ENCODE data around the gene RNF217. TPM values are rescaled to one million over a fixed set of nuclear protein-coding genes. Genes with fewer than 3 reads are reported as not detected.

Gene RNF217
- total and polyA plus RNA-seq, 10 donors: 0.89 to 17.1 (median 10.0) TPM

DNA sequence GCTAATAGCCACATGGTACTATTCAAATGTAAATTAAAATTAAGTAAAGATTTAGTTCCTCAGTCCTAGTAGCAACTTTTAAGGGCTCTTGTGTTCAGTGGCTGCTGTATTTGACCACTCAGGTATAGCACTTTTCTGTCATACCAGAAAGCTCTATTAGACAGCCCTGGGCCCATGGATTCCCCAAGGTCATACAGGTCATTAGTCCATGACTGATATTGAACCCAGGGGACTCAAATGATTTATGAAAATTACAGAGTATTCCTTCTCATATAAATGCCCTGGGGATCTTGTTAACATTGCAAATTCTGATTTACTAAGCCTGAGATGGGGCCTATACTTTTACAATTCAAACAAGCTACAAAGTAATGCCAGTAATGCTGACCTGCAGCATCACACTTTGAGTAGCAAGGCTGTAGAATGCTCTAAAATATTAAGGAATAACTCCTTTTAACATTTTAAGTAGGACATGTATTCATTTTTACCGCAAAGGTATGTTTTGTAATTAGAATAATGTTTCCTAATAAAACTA lies 29.6 kb downstream of the RNF217 start:
- no peak overlapping the region for H3K27ac ChIP-seq
- no peaks in the 10 kb centered on the region for H3K36me3 ChIP-seq
- WGBS, 5 donors: 93 to 100% (median 94%) methylated on average over 1 of the region's 1 CpG
- TF ChIP-seq POLR2AphosphoS5 (IDR thresholded peaks at IDR 0.05): no peak
- no peak for TF ChIP-seq CTCF (IDR thresholded peaks at IDR 0.05 in 8 of 11, conservative IDR thresholded peaks at IDR 0.05 in 3 of 11)
- no peak for TF ChIP-seq POLR2A (IDR thresholded peaks at IDR 0.05)
- H3K4me1 ChIP-seq: no peaks in the 10 kb centered on the region
- no peaks in the 10 kb centered on the region for H3K9me3 ChIP-seq
- no peak for DNase-seq
- intact Hi-C loops (cut with DNase I; ENCODE audit: low total_unique reads): no loop called here
- H3K4me3 ChIP-seq: no peak overlapping the region
- no peaks in the 10 kb centered on the region for H3K27me3 ChIP-seq (replicated peaks in 1 of 7)

GRCh38 chr6:124993327-124993726 lies 31.1 kb downstream of the RNF217 start:
- no peak for DNase-seq
- Histone ChIP-seq H3K27ac (no peak overlapping the region), H3K9me3 (no peaks in the 10 kb centered on the region), H3K4me3 (no peak overlapping the region), H3K4me1 (peaks cover 0 to under 1% (median 0%) of the 10 kb centered on the region in 6 donors), H3K27me3 (replicated peaks in 1 of 7) (no peaks in the 10 kb centered on the region), H3K36me3 (no peaks in the 10 kb centered on the region)
- TF ChIP-seq POLR2A (IDR thresholded peaks at IDR 0.05) (no peak), POLR2AphosphoS5 (IDR thresholded peaks at IDR 0.05) (no peak), CTCF (IDR thresholded peaks at IDR 0.05 in 8 of 11, conservative IDR thresholded peaks at IDR 0.05 in 3 of 11) (no peak)
- 85 to 95% (median 87%) methylated on average over 6 of the region's 6 CpGs for WGBS, 5 donors
- intact Hi-C loops (cut with DNase I; ENCODE audit: low total_unique reads): no loop called here

DNA sequence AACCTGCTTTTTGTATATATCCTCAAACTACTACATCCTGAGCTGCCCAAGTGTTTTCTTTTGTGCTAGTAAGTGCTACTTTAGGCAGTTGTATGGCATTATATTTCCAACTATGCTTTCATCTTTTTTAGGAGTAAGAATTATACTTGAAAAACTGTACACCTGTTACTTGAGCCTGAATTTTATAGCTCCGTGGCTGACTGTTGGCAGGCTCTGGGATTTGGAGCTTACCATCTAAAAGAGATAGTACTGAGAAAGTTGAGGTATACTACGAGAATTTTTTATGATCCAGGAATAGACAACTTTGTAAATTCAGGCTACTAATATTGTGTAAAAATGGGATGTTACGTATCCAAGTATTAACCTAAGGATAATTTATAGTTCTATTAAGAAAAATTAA lies 32.4 kb downstream of the RNF217 start:
- Histone ChIP-seq H3K36me3 (no peaks in the 10 kb centered on the region), H3K27me3 (replicated peaks in 1 of 7) (no peaks in the 10 kb centered on the region), H3K4me1 (peaks cover 0 to 10% (median 0%) of the 10 kb centered on the region in 6 donors), H3K27ac (no peak overlapping the region), H3K9me3 (no peaks in the 10 kb centered on the region), H3K4me3 (no peak overlapping the region)
- intact Hi-C loops (cut with DNase I; ENCODE audit: low total_unique reads): no loop called here
- DNase-seq: no peak
- 87 to 95% (median 90%) methylated on average over 3 of the region's 3 CpGs for WGBS, 5 donors
- TF ChIP-seq CTCF (IDR thresholded peaks at IDR 0.05 in 8 of 11, conservative IDR thresholded peaks at IDR 0.05 in 3 of 11) (no peak), POLR2A (IDR thresholded peaks at IDR 0.05) (no peak), POLR2AphosphoS5 (IDR thresholded peaks at IDR 0.05) (no peak)

- Histone ChIP-seq H3K9me3 (no peaks in the 10 kb centered on the region), H3K4me1 (peaks cover 0 to 10% (median 0%) of the 10 kb centered on the region in 6 donors), H3K27ac (no peak overlapping the region), H3K27me3 (replicated peaks in 1 of 7) (no peaks in the 10 kb centered on the region), H3K4me3 (no peak overlapping the region), H3K36me3 (no peaks in the 10 kb centered on the region)
- intact Hi-C loops (cut with DNase I; ENCODE audit: low total_unique reads): no loop called here
- TF ChIP-seq POLR2AphosphoS5 (IDR thresholded peaks at IDR 0.05) (no peak), CTCF (IDR thresholded peaks at IDR 0.05 in 8 of 11, conservative IDR thresholded peaks at IDR 0.05 in 3 of 11) (no peak), POLR2A (IDR thresholded peaks at IDR 0.05) (no peak)
- DNase-seq: no peak
Measured at GRCh38 chr6:124995131-124995530, 32.9 kb downstream of the RNF217 start.
